Head of caudate nucleus (tissue), 42 donors: ENCODE results near the gene IGSF5.
"Not testable (repeated sequence)": the region's sequence is repeated elsewhere in the genome, so short reads cannot be mapped to it uniquely, and the experiment has no call there.

Experiments
- DNase-seq, 42 donors: peaks; one replicate each; pipeline versions ENCODE4 v3.0.0 to v3.0.0-alpha.2; 2020 to 2021; ENCODE audit warnings: mixed read lengths in 7 of 42
- intact Hi-C: fragments of 100-400 bp; cut with DNase I; formaldehyde crosslinking; loops from one replicate; pipeline ENCODE4 v1.15.0; 2022

IGSF5 gene

DNA sequence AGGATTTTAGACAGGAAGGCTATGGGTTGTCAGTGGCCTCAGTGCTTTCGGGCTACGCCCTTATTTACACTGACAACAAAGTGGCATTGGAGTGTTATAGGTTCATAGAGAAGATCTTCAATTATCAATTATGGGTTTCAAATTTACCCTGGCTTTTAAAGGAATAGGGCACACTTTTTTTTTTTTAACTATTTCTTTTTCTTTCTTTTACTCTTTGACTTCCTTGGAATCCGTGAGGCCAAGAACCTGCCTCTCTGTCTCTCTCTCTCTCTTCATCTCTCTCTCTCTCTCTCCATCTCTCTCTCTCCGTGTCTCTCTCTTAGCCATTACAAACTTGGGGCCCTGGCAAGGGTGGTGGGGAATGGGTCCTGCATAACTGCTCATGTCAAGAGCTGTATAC, at the start of gene IGSF5:
TSS of gene IGSF5 (plus strand) at position 301 of the 400 bp plus-strand sequence. CDS start 327 bp downstream, outside the sequence.
- intact Hi-C loops, DNase-seq: not testable (repeated sequence)

DNA sequence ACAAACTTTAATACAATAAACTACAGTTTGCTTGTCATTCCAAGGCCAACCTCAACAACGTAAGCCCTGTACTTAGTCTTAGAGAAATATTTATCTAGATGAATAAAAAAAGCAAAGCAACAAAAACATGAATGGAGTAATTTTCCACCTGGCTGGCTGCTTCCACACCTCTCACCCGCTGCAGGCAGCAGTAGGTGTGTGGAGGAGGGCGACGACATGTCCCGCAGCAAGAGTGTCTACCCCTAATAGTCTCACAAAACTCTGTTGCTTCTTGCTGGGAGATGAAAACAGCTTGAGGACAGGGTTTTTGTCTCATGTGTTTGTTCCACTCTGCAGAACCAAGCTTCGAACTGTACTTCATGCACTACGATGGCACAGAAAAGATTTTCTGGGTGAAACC, 48.8 kb upstream of the IGSF5 start:
- intact Hi-C loops, result no loop called here
- DNase-seq, result peak in 19 of 42 donors; percentile 13 to 68 (median 30)

DNA sequence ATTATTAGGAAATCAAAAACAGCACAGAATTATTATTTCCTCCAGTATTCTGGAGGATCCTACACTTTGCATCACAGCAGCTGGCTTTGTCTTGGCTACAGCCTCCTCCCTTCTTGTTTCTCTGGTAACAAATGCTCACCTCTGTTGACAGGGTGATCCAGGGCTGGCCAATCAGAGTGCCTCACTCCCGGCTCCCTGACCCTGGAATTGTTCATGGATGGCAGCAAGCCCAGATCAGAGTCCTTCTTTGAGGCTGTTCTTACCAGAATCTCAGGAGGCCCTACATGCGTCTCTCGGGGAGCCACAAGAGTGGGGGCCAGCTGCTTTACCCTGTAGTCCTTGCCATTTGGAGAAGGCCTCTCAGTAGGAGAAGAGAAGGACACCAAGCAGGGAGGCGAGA, 48.4 kb upstream of the IGSF5 start:
- intact Hi-C loops, result no loop called here
- DNase-seq, result peak in 8 of 42 donors; percentile 5 to 29 (median 18)

DNA sequence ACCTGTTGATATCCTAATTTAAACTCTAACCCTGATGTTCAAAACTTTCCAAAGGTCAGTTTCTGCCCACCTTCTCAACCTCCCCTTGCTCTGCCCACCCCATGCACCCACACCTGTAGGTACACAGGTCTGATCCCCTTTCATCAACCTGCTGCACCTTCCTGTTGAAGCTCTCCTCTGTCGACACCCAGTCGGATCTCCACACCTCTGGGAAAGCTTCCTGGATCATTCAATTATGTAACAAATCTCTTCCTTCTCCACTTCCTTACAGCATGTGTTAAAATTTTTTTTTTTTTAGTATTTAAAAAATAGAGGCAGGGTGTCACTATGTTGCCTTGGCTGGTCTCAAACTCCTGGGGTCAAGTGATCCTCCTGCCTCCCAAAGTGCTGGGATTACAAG, 44.7 kb upstream of the IGSF5 start:
- DNase-seq, result no peak
- intact Hi-C loops, result no loop called here

DNA sequence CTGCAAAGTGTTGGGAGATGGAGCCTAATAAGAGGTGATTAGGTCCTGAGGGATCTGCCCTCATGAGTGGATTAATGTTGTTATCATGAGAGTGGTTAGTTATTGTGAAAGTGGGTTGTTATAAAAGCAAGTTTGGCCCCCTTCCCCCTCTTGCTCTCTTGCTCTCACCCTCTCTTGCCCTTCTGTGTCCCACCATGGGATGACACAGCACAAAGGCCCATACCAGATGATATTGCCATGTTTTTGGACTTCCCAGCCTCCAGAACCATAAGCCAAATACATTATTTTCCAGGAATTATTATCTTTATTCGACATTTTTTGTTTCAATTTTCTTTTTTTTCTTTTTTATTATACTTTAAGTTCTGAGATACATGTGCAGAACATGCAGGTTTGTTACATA, 41.4 kb upstream of the IGSF5 start:
- intact Hi-C loops, result no loop called here
- DNase-seq, result no peak

DNA sequence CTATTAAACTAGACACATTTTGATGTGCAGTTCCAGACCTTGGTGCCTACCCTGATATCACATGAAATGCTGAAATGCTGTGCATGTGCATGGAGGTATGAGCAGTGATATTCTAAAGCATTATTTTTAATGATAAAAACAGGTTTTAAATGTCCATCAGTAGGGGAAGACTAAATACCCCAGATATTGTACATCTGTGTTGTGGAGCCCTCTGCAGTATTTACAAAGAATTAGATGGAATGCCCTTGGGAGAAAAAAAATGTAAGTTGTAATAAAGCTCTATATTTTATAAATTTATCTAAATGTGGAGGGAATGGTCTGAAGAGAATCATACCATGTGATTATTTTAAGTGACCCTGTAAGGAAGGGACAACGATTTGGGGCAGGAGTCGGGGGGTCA, 39.1 kb upstream of the IGSF5 start:
- no peak for DNase-seq
- intact Hi-C loops, result no loop called here

DNA sequence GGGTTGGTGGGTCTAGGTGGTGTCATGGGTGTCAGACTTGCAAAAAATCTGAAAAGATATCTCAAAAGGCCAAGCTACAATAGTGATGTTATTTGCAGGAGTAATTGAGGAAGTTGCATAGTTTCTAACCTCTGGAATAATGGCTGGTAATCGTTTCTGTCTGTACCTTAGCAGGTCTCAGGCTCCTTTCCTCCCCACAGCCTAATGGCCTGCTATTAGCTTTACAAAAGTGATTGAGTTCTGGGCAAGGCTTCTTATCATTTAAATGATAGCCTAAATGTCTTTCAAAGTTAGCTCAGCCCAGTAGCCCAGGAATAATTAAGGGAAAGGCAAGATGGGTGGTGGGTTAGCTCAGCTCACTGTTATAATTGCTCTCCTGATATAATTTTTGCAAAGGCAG, 37.7 kb upstream of the IGSF5 start:
- DNase-seq, result no peak
- intact Hi-C loops, result no loop called here

DNA sequence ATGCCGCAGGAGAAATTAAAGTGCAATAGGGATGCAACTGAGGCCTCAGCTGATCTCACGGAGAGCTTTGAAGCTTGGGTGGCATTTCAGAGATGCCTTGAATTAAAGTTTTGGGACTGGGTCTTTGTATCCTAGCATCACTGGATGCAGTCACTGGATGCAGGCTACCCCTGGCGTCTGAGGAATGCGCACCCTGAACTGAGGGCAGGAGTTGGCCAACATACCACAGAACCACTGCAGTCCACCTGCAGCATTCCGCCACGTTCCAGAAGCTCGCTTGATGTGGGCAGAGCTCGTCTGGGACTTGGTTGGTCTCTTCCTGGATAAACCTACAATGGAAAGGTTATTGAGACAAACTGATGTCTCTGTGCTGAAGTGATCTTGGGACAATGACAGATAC, 34.1 kb upstream of the IGSF5 start:
- intact Hi-C loops, result no loop called here
- no peak for DNase-seq

DNA sequence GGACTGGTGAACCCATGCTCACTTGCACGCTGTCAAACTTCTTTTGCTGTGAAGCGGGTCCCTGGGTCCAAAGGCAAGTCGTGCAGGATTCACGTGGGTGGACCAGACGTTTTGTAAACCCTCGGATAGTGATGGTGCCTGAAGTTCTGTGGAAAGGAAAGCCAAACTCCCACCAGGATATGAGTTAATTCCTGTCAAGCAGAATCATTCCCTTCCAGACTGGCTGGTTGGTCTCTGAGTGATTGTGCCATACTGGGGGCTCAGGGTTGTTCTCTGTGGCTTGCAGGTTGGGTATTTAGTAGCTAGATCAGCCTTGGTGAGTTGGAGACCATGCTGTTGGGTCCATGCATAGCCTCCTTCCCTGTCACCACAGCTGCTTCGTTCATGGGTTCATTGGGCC, 32.7 kb upstream of the IGSF5 start:
- intact Hi-C loops, result no loop called here

DNA sequence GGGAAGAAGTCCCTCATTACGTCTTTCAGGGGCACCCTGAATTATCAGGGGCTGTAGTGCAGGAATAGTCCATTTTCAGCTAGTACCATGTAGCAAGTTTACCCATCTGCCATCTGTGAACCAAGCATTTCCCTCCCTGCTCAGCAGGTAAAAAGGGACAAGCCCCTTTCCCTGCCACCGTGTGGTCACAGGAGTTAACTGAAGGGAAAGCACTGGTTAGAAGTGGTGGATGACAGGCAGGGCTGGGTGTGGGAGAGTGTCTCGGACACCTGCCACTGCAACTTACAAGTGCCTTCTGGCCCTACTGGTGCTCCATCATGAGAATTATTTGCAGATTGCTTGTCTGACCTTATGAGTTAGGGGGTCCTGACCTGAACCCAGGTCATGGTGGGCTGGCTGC, 32.0 kb upstream of the IGSF5 start:
- no peak for DNase-seq
- intact Hi-C loops, result no loop called here

More for the DNA sequence above, 32.7 kb upstream of the IGSF5 start:
- no peak for DNase-seq

DNA sequence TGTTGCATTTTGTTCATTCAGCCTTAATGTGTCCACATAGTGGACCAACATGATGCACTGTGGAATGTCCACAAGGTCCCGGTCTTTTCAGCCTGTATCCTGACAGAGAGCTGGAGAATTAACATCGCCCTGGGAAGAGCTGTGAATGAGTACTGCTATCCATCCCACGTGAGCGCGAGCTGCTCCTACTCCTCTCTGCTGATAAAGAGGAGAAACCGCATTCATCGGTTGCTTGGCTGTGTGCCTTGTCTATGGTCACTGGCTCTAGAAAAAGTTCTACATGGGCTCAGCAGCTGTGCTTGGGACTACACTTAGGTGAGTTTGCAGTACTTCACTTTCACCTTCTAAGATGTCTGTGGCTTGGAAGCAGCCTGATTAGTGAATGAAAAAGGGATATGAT, 31.1 kb upstream of the IGSF5 start:
- intact Hi-C loops, result no loop called here

DNA sequence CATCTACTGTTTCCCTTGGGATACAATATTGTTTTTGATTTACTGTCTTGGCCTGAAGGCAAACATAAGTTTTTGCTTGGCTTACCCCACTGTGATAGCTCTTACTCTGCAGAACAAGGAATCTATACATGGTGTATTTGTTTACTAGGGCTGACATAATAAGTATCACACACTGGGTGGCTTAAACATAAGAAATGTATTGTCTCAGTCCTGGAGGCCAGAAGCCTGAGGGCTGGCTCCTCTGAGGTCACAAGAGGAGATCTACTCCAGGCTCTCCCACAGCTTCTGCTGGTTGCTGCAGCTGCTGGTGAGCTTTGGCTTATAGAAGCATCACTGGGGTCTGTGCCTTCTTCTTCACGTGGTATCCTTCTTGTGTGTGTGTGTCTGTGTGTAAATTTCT, 30.7 kb upstream of the IGSF5 start:
- intact Hi-C loops, result no loop called here
- DNase-seq, result peak in 4 of 42 donors; percentile 5 to 33 (median 18)

More for the DNA sequence above, 31.1 kb upstream of the IGSF5 start:
- DNase-seq, result peak in 9 of 42 donors; percentile 13 to 41 (median 26)

DNA sequence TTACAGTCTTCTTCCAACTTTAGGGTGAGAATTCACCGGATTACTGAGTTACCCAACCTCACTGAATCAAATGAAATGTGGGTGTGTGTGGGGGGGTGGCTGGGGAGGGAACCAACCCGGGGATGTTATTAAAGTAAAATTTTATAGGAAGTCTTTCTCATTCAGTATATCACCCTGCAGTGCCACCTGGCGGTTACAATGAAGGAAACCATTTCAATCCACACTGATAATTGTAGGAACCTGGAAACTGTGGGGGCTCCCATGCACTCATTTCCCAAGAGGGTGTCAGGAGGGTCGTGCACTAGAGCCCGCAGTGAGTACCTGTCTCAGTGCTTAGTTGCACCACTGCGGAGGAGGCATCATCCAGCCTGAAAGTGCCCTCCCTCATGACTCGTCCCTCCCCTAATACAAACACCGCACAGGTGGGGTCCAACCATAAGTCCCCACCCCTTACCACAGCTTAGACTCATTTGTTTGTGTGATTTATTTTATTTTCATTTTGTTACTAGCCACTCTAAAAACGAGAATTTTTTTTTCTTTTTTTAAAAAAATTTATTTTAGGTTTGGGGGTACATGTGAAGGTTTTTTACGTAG, 29.1 kb upstream of the IGSF5 start:
- intact Hi-C loops, result loop anchor here (5.0 kb wide), 1 partner anchor 199 kb away; no protein-coding TSS in a partner anchor
- DNase-seq, result peak; percentile 31 to 91 (median 75)

DNA sequence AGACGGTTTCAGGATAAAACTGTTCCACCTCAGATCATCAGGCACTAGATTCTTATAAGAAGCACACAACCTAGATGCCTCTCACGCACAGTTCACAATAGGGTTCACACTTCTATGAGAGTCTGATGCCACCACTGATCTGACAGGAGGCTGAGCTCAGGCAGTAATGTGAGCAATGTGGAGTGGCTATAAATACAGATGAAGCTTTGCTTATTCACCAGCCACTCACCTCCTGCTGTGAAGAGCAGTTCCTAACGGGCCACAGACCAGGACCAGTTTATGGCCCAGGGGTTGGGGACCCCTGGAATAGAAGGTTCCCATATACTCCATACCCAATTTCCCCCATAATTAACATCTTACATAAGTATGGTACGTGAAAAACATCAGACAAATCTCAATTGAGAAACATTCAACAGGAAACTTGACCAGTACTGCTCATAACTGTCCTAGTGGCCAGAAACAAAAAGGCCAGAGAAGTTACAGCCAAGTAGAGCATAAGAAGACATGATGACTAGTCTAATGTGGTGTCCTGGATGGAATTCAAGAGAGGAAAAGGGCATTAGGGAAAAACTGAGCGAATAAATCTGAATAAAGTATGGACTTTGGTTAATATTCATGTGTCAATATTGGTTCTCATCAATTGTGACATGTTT, 24.7 kb upstream of the IGSF5 start:
- intact Hi-C loops, result no loop called here
- DNase-seq, result no peak

DNA sequence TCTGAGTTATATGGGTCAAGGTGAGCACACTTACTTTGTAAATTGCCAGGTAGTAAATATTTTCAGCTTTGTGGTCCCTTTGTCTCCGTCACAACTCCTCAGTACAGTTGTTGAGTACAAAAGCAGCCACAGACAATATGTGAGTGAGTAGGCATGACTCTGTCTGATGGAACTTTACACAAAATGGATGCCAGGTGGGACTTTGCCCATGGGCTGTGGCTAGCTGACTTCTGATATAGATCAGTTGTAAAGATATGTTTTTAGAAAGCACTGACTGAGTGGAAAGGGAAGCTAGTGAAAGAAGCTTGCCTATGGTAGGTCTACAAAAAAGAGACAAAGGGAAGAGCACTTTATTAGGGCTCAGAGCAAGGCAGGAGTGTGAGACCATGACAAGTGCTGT, 23.1 kb upstream of the IGSF5 start:
- intact Hi-C loops, result no loop called here
- DNase-seq, result no peak

DNA sequence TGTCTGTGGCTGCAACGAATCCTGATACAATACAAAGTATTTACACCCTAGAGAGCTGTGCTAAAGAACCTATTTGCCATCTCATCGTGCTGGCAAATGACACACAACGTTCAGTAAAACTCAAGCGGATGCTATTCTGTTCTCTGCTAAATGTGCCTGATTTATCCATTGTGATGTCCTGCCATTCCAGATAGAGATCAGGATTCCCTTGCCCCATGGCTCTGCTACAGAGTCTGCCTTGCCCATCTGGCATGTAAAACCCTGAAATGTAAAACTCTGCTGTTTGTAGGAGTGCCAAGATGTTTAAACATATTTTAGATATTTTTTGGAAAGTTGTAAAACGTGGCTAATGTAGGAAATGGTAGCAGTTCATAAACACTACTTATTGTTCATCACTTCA, 20.0 kb upstream of the IGSF5 start:
- intact Hi-C loops, result no loop called here
- no peak for DNase-seq

DNA sequence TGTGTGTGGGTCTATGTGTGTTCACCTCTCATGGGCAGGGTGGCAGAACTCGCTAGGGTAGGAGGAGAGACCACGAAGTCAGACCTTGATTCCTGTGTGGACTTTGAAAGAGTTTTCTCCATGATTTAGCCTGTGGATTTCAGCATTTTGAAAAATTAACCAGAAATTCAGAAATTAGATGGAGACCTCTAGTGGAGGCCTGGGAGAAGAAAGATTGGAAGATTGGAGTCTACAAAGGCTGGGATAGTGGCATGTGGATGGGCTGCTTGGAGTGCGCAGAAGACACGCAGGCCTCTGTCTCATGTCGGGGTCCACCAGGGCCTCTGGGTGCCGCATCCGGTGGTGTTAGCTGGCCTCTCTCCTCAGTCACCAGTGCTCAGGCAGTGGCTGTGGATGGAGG, 18.9 kb upstream of the IGSF5 start:
- DNase-seq, result no peak

DNA sequence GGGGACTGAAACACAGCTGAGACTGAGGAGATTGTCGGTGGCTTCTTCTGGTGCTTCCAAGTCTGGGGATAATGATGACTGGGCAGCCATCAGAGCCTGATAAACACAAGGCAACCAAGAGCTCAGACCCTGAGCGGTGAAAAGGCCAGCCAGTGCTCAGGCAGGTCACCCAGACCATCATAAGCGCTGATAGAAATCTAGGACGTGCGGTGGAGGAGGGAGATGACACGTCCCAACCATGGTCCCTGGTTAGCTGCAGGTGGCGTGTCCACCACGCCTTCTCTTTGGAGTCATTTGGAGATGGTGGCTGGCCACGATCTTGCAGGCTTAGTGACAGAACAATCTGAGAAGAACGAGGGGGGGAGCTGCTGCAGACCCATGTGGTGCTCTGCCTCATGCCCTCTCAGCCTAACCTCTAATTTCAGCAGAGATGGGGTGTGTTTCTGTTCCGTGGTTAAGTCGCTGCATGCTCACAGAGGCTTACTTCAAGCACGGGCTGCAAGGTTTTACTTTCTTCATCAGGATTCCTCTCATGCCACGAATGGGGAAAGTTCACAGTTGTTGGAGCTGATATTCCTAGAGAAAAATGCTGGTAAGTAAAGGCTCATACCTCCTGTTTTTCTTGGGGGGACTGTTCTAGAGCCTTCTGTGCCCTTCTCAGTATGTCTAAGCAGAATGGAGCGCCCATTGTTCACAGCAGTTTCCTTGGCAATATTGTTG, 17.4 kb upstream of the IGSF5 start:
- intact Hi-C loops, result no loop called here
- no peak for DNase-seq

More for the DNA sequence above, 18.9 kb upstream of the IGSF5 start:
- intact Hi-C loops, result no loop called here

DNA sequence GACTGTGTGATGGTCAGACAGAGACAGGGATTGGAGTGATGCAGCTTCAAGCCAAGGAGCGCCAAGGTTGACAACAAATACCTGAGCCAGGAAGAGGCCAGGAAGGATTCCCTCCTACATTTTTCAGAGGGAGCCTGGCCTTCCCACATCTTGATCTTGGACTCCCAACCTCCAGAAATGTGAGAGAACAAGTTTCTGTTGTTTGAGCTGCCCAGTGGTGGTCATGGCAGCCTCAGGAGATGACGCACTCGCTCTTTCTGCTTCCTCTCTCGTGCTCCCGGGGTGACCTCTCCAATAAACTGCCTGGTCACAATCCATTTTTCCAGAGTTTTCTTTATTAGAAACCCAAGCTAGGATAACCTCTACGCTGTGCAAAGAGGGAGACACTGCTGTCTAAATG, 16.6 kb upstream of the IGSF5 start:
- no peak for DNase-seq
- intact Hi-C loops, result no loop called here

DNA sequence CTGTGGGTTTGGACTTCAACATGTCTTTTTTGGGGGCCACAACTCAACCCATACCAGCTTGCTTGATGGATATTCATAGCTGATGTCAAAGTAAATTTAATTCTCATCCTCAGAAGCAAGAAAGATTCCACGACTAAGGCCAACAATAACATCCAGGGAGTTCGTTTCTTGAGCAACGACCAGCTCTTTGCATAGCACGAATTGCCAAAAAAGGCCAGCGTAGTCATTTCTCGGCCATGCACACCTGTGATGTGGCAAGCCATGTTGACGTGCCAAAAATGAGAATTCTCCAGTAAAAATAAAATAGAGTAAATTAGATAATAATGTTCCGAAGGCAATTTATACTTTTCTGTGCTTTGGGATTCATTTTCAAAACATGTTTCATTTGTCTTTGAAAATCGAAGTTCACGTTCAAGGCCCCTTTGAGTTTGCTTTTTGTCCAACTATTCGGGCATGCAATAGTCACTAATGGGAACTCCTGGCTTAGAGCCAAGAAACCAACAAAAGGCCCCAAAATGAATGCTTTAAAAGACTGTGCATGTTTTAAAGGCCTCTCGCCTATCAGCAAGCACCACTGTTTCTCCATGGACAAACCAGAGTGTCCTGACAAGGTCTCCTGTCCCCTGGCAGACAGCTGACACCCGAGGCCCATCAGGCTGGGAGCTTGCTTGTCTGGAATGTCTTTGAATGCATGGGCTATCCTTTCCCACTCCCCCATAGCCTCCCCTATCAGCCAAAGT, 14.4 kb upstream of the IGSF5 start:
- intact Hi-C loops, result no loop called here

More for the DNA sequence above, 14.4 kb upstream of the IGSF5 start:
- no peak for DNase-seq
